ENCODE results near the gene CLPSL1.

CLPSL1 gene

DNA sequence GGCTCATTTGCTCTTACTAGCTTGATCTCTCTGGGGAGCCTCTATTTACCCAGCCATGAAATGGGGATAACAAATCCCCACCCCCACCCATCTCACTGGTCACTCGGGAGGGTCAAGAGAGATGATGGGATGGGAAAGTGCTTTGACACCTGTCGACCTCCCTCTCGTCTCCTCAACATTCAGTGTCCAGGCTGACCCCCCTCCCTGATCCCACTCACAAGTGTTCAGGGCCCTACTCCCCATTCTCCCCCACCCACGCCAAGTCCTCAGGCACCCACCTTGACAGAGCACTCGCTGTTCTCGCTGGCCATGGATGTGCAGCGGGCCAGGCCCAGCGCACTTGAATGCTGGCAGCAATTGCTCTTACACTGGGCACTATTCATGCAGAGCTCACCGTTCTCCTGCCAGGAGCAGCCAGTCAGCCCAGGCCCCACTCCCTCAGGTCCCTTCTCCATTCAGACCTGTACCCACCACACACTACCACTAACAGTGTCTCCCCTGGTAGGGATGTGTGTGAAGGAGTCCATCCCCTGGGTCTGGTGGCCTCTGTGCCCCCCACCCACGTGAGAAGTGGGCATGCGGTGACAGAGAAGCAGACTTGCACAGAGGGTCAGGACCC, 14.7 kb downstream of the CLPSL1 start:
- no peak for DNase-seq (ENCODE audit: extremely low read depth in 1 of 2, low read depth in 1 of 2)

DNA sequence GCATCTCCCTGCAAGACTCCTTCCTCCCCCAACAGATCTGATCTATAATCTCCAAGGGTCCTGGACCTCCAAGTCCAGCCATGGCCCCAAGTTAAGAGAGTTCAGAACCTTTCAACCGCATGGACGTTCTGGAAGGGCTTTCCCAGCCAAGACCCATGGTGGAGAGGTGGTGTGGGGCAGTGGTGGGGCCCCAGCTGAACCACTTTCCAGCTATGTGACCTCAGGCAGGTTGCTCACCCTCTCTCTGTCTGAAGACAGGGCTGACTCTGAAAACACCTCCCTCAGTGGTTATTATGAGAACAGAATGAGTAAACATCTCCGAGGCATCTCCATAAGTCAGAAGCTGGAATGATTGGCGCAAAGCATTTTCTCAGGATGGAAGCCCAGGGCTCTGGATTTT, 15.4 kb downstream of the CLPSL1 start:
- no peak for DNase-seq (ENCODE audit: extremely low read depth in 1 of 2, low read depth in 1 of 2)

GRCh38 chr6:35797837-35798526, 17.2 kb downstream of the CLPSL1 start:
- no peak for DNase-seq (ENCODE audit: extremely low read depth in 1 of 2, low read depth in 1 of 2)

DNA sequence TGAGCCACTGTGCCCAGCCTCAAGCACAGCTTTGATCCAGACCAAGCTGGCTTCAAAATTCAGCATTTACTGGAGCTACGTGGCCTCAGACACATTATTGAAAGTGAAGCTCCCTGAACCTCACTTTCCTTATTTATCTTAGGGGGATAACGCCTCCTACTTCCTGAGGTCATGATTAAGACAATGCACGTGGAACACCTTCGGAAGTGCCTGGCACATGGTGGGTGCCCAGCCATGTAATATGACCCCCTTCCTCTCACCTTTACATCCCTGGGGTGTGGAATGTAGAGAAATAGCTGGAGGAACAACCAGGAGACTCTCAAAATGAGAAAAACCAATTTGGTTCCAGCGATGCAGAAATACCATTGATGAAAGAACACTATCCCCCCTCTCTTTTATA, 17.9 kb downstream of the CLPSL1 start:
- DNase-seq (ENCODE audit: extremely low read depth in 1 of 2, low read depth in 1 of 2) = no peak

DNA sequence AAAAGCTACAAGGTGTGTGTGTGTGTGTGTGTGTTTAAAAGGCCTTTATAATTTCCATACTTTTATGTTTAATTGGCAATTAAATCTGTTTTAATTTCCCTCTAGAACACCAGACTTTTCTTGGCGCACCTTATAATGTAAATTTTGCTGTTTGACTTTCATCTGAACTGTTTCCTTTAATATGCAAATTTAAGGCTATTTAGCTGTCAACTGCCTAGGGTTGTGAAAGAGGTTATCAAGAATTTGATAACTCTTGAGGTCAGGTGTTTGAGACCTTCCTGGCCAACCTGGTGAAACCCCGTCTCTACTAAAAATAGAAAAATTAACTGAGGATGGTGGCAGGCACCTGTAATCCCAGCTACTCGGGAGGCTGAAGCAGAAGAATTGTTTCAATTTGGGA, 20.3 kb downstream of the CLPSL1 start:
- DNase-seq (ENCODE audit: extremely low read depth in 1 of 2, low read depth in 1 of 2) = no peak

DNA sequence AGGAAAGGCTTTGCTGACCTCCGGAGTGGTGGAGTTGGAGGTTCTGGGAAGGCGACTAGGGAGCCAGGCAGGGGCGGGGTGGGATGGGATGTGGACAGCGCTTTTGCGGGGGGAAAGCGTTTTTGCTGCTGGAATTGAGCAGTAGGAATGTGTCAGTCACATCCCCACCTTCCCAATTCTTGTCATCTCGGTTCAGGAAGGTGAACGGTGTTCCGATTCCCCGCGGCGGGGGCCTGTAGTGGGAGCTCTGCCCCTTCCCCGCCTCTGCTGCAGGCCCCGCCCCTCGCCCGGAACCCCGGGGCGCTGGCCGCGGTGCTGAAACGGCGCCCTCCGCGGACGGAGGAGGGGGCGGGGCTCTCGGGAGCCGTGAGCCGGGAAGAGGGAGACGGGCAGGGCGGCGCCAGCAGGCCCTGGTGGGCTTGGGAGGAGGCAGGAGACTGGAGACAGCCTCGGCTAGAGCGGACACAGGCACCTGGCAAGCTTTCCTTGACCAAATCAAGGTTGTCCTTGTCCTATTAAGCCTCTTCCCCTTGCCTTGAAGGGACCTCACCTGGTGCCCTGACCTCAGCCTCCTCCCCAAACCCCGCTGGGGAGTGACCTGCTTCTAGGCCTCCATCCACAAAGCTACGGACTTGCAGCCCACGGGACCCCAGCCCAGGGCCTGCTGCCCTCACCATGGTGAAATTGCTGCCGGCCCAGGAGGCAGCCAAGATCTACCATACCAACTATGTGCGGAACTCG, 24.3 kb downstream of the CLPSL1 start, which contains the start of gene LHFPL5:
Gene LHFPL5 (plus strand): TSS at position 357 of the 741 bp plus-strand sequence. CDS start 319 bp downstream, at position 676.
- DNase-seq (ENCODE audit: extremely low read depth in 1 of 2, low read depth in 1 of 2) = peak in 1 of 2 donors; percentile 25

GRCh38 chr6:35808688-35809087, 27.9 kb downstream of the CLPSL1 start:
- no peak for DNase-seq (ENCODE audit: extremely low read depth in 1 of 2, low read depth in 1 of 2)

DNA sequence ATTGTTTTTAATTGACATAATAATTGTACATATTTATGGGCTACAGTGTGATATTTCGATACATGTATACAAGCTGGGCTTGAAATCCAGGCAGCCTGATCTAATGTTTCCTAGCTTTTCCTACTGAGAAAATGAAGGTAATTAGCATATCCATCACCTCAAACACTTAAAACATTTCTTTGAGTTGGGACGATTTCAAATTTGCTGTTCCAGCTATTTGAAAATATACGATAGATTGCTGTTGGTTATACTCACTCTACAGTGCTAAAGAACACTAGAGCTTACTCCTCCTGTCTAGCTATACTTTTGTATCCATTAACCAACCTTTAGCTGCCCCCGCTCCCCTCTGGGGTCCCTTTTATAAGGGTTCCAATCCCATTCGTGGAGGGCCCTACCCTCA, 29.0 kb downstream of the CLPSL1 start:
- DNase-seq (ENCODE audit: extremely low read depth in 1 of 2, low read depth in 1 of 2) = no peak

GRCh38 chr6:35810971-35811698, 30.3 kb downstream of the CLPSL1 start:
- no peak for DNase-seq (ENCODE audit: extremely low read depth in 1 of 2, low read depth in 1 of 2)

- DNase-seq (ENCODE audit: extremely low read depth in 1 of 2, low read depth in 1 of 2) = no peak
Measured at GRCh38 chr6:35811699-35811995, 30.8 kb downstream of the CLPSL1 start.

GRCh38 chr6:35817515-35817914, 36.7 kb downstream of the CLPSL1 start:
- DNase-seq (ENCODE audit: extremely low read depth in 1 of 2, low read depth in 1 of 2) = no peak

DNA sequence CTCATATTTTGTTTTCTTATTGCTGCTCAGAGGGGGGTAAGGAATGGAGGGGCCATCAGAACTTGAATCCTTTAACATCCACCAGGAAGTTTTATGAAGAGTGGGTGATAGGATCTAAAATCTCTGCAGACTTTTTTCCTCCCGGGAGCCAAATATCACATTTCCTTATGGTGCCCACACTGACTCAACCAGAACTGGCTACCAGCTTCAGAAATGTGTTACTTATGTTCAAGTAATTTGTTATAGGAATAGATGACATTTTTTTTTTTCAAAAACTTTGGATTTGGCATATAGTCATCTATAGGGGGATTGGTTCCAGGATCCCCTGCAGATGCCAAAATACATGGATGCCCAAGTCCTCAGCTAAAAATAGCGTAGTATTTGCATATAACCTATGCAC, 42.8 kb downstream of the CLPSL1 start:
- no peak for DNase-seq (ENCODE audit: extremely low read depth in 1 of 2, low read depth in 1 of 2)

- DNase-seq (ENCODE audit: extremely low read depth in 1 of 2, low read depth in 1 of 2) = no peak
Measured at GRCh38 chr6:35824552-35825192, 43.9 kb downstream of the CLPSL1 start.

DNA sequence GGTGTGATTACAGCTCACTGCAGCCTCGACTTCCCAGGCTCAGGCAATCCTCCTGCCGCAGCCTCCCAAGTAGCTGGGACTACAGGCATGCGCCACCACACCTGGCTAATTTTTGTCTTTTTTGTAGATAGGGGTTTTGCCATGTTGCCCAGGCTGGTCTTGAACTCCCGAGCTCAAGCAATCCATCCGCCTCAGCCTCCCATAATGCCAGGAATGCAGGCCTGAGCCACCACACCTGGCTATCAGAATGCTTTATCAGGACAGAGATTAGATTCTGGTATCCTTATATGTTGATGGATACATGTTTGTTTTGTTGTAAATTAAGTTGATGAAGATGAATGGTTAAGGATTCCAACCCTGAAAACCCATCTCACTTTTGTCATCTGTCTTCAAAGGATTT, 48.5 kb downstream of the CLPSL1 start:
- no peak for DNase-seq (ENCODE audit: extremely low read depth in 1 of 2, low read depth in 1 of 2)

DNA sequence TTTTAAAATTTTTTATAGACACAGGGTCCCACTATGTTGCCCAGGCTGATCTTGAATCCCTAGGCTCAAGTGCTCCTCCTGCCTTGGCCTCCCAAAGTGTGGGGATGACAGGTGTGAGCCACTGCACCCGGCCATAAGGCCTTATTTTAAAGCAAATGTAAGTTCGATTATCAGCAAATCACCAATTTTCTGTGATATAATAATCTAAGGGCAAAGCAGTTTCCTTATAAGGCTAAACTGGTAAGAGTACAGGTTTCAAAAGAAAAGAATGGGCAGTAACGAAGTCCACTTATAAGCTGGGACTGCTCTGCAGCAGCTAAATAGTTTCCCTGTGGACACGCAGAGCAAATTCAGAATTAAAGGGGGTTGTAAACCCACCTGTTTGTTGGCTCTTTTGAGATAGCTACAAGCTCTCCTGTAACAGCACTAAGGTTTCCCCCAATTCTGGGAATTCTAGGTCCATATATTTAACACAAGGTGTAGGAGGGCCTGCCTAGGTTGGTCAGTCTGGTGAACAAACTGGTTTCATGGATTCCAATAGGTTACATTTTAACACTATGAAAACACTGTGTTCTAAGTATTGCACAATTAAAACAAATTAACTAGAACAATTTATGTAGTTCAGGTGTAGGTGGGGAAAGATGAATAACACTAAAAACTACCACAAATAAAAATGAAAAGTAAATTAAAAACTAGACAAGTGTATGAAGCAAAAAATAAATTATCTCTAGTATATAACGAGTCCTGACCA, 50.6 kb downstream of the CLPSL1 start:
- DNase-seq (ENCODE audit: extremely low read depth in 1 of 2, low read depth in 1 of 2) = no peak

DNA sequence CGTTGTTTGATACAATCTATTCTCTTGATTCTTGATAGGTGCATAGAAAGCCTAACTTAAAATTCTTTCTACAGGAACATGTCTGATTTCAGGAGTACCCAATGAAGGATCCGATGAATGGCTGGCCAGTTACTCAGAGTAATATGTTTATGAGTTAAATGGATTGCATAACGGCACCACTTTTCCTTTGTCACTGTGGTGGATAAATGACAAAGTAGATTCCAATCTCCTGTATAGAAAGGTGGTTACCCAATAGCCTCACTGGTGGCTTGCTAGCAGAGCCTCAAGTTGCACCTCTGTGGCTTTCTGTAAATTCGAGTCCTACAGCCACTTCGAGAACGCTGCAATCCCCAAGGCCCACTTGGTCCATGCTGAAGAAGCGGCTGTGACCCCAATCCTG, 52.7 kb downstream of the CLPSL1 start:
- no peak for DNase-seq (ENCODE audit: extremely low read depth in 1 of 2, low read depth in 1 of 2)
